ENCODE measurements around the gene CGNL1.

The CGNL1 gene

DNA sequence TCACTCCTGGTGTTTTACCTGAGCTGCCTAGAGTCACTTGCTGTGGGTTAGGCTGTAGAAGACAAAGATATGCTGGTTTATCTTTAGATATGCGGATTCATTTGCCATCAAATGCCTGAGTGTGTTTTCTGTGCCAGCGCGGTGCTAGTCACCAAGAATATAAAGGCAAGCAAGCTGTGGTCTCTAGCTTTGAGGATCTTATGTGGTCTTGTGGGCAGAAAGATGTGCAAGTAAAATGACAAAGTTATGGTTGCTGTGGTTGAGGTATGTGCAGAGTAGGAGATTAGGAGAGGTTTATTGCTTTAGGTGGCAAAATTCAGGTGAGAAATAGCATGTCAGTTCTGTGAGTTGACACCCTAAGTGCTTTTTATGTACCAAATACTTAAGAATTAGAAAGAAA is 94.2 kb downstream of the CGNL1 start:
- in situ Hi-C loops (cut with MboI; ENCODE audit: low pct_unique_long_range_greater_than_20kb, low sequenced_read_pairs): no loop called here
- DNase-seq: no peak

DNA sequence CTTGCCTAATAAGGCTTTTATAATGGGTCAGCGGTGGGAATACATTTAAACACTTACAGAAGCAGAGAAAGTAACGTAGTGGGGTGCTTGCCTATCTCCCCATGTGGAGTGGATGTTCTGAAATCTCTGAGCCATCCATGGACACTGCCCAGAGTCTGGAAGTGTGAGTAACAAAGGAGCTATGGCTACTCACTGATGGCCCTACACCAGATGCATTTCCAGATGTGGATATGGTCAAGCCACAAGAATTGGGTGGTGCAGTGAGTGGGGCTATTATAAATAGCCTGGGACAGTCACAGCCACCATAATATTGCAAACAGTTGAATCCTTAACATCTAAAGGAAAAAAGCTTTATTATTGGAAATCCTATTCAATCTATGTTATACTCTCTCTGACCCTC is 96.6 kb downstream of the CGNL1 start:
- DNase-seq: no peak
- in situ Hi-C loops (cut with MboI; ENCODE audit: low pct_unique_long_range_greater_than_20kb, low sequenced_read_pairs): no loop called here

DNA sequence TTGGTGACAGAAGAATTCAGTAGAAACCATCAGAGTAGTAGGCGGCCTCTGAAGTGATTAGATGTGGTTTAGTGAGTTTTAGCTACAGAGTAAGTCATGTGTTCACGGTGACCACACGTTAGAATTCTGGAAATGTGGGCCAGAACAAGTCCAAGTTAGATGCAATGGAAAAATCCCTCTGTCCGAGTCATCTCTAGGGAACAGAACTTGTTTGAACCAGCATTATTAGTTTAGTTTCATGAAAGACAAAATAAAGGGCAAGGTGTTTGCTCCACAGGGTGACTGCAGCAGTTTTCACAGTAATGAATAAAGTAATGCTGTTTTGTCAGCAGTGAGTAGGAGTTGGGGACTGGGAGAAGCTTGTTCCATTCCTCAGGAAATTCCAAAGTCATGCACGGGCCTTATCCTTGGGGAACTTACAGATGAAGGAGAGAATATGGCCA is 100.2 kb downstream of the CGNL1 start:
- no peak for DNase-seq

DNA sequence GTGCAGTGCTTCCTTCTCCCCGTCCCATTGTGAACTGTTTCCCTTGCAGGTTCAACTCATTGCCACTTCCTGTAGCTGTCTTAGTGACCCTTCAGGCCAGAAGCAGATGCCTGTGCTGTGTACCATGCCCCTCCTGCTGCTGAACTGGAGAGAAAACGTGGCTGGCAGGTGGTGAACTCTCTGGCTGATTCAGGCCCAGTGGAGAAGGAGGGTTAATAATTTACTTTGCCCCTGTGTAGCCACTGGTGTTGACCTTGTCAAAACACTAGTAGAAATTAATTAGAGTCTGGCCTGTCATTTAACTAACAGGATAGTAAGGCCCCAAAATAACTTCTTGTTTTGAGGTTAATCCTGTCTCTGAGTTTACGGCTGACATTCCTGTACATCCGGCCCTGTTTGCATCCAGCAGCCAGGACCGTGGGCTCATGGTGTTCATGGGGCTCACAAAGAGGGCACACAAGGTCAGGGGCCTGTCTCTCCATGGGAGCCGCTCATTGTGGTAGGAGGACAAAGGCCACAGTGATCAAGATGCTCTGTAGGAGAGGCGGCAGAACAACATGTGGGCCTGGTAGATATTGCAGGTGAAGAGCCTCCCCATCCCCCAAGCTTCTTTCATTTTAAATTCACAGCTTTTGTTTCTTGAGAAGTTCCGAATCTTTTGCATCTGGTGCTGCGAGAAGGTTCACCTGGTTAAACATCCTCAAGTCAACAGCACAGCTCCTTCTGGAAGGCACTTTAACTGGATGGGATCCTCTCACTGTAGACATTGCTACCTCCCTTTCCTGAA is 101.6 kb downstream of the CGNL1 start:
- DNase-seq: no peak
- in situ Hi-C loops (cut with MboI; ENCODE audit: low pct_unique_long_range_greater_than_20kb, low sequenced_read_pairs): no loop called here

More for the DNA sequence above, 100.2 kb downstream of the CGNL1 start:
- in situ Hi-C loops (cut with MboI; ENCODE audit: low pct_unique_long_range_greater_than_20kb, low sequenced_read_pairs): no loop called here

DNA sequence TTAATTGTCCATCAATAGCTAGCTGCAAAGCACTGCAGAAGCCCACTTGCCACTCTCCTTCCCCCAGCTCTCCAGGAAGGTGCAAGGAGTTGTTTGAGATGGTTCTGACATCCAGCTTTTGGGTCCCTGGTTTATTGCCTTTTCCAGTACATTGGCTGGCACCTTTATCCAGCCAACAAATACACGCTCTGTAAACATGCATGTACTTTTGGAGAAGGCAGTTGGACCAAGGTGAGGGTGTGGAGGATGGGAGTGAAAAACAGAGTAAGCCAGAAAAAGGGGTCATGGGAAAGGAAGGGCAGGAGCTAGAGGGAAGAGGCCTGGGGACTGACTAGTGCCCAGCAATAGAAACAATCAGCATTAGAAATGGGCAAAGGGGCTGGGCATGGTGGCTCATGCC is 102.7 kb downstream of the CGNL1 start:
- no peak for DNase-seq
- in situ Hi-C loops (cut with MboI; ENCODE audit: low pct_unique_long_range_greater_than_20kb, low sequenced_read_pairs): no loop called here

DNA sequence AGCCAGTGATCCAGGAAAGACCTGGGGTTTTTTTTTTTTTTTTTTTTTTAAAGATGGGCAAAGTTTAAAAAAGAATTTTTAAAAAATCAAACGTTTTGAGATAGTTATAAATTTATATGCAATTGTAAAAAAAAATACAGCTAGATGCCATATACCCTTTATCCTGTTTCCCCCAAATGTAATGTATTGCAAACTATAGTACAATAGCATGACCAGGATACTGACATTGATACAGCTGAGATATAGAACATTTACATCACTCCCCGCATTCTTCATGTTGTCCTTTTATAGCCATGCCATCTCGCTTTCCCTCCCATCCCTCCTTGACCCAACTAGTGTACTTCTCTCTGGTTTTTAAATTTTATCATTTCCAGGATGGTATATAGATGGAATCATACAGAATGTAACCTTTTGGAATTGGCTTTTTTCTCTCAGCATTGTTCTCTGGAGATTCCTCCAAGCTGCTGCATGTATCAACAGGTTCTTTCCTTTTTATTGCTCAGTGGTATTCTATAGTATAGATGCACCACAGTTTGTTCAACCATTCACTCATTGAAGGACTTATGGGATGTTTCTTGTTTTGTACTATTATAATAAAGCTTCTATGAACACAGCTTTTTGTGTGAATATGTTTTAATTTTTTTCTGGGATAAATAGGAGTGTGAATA is 104.9 kb downstream of the CGNL1 start:
- in situ Hi-C loops (cut with MboI; ENCODE audit: low pct_unique_long_range_greater_than_20kb, low sequenced_read_pairs): no loop called here
- DNase-seq: no peak

DNA sequence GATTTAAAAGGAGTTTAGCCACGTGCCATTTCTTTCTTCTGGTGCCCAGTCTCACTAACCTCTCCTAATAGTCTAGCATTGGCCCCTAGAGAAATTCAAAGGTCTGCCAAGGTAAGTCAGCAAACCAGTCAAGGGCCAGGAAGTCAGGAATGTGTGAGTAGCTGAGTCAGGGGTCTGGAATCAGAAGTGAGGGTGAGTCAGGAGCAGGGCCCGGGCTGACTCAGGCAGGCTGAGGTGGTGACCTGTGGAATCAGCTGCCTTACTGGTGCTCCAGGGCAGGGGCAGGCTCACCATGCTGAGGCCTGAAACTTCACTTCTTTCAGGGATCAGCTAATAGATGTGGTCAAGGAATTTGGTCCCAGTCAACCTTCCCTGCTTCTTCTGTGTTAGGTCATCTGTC is 109.6 kb downstream of the CGNL1 start:
- in situ Hi-C loops (cut with MboI; ENCODE audit: low pct_unique_long_range_greater_than_20kb, low sequenced_read_pairs): no loop called here
- no peak for DNase-seq

DNA sequence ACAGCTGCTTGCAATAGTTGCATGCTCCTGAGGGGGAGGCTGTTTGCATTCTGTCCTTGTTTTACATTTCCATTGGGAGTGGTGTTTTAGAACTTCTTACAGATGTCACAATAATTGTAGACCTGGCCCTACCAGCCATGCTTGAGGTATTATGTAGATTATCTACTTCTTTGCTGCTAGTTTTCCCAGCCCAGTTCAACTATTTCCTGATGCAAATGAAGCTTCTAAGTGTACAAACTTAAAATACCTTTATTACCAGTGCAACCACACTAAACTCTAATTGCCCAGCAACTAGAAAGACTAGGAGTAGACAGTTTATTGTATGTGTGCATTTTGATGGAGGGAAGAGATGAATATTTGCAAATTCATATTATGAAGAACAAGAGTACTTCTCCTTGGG is 110.5 kb downstream of the CGNL1 start:
- in situ Hi-C loops (cut with MboI; ENCODE audit: low pct_unique_long_range_greater_than_20kb, low sequenced_read_pairs): no loop called here
- DNase-seq: no peak

DNA sequence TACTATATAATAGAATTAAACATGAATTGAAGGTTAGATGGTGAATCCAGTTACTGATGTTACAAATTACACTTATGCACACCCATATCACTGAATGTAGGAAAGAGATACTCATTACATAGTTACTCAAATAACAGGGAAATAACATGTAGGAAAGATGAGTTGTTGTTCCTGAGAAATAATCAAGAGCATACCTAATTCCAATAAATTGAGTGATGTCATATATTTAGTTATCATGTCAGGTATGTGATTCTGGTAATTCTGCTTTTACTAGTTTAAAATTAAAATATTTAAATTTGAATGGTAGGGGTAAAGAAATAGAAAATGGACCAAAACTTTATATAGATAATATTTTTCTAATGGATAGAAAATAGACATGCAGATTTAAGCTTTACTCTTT is 112.8 kb downstream of the CGNL1 start:
- in situ Hi-C loops (cut with MboI; ENCODE audit: low pct_unique_long_range_greater_than_20kb, low sequenced_read_pairs): no loop called here
- DNase-seq: no peak

DNA sequence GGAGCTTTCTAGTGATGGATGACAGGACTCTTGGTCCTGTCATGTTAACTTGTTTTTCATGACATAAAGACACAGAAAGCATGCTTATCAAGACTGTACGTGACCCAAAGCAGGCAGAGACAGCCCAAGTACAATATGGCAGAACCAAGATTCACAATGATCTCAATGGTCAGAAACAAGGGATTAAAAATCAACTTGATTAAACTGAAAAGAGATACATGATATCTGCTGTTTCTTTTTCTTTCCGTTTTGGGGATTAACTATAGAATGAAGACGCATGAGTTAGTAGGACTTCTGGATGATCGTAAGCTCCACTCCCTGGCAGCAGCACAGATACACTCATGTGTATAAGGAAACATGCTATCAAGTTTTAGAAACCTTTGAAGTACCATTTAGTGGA is 117.0 kb downstream of the CGNL1 start:
- no peak for DNase-seq
- in situ Hi-C loops (cut with MboI; ENCODE audit: low pct_unique_long_range_greater_than_20kb, low sequenced_read_pairs): no loop called here

DNA sequence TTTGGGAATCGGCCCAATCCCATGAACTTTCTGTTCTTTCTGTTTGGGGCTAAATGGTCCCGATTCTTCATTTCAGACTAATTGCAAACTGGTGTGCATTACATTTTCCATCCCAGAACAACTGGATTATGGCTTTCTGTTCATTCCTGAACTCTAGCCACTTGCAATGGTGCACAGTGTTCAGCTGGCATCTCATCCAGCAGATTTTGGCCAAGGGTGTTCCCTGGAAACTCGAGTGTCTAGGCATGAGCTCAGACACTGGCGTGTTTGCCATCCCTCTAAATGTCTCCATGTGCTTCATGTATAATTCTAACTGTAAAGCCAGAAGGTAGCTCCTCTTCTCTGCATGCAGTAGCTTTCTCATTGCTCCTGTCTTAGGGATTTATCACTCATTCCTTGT is 118.3 kb downstream of the CGNL1 start:
- no peak for DNase-seq
- in situ Hi-C loops (cut with MboI; ENCODE audit: low pct_unique_long_range_greater_than_20kb, low sequenced_read_pairs): no loop called here

DNA sequence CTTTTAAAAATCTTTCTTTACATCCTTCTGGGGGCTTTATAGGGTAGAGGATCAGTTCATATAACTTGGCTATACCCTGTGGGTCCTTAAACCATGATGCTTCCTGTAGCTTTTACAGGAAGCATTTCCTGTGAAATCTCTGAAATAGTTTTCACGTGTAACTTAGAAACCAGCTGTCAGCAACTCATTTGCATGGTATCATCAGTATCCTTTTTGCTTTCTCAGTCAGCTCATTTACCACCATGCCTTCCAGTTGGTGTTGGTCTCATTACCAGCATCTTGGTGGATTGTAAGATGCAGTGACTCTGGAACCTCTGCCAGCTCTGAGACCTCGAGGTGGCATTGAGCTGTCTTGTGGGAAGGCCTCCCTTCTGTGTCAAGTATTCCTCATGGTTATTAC is 118.7 kb downstream of the CGNL1 start:
- in situ Hi-C loops (cut with MboI; ENCODE audit: low pct_unique_long_range_greater_than_20kb, low sequenced_read_pairs): no loop called here
- no peak for DNase-seq

DNA sequence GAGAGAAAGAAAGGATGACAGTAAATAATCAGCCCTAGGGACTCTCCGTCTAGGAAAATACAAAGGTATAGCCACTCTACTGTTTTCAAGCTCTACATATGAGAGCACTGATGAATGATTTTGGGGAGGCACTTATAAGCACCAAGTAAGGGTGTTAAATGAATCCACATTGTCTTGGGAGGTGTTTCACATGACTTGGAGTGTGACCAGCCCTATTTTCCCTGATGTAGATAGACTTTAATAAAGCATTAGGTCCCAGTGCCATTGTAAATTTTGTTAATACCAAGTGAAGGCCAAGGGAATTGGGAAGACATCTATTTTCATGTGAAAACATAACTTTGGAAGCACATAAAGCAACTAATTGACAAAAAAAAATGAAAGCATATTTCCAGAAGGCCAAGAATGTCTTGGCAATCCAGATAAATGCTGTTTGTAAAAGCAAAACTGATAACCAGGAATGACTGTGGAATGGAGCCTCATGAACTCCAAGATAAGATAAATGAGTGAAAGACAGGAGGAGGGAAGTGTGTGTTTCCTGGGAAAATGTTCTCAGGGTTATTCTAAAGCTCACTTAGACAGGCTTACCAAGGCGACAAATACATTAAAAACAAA is 119.4 kb downstream of the CGNL1 start:
- in situ Hi-C loops (cut with MboI; ENCODE audit: low pct_unique_long_range_greater_than_20kb, low sequenced_read_pairs): no loop called here
- no peak for DNase-seq

DNA sequence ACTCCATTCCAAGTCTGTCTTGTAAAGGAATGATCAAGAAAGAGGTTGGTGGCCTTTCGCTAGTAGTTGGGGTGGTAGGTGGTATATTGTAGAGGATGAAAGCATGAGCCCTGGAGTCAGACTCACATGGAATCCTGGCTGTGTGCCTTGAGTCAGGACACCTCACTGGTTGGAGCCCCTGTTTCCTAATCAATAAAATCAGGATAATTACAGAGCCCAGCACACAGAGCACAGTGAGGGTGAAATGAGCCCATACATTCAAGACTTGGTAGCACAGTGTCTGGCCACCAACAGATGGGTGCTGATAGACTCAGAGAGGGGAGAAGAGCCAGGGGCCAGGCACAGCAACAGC is 120.3 kb downstream of the CGNL1 start:
- no peak for DNase-seq
- in situ Hi-C loops (cut with MboI; ENCODE audit: low pct_unique_long_range_greater_than_20kb, low sequenced_read_pairs): no loop called here

DNA sequence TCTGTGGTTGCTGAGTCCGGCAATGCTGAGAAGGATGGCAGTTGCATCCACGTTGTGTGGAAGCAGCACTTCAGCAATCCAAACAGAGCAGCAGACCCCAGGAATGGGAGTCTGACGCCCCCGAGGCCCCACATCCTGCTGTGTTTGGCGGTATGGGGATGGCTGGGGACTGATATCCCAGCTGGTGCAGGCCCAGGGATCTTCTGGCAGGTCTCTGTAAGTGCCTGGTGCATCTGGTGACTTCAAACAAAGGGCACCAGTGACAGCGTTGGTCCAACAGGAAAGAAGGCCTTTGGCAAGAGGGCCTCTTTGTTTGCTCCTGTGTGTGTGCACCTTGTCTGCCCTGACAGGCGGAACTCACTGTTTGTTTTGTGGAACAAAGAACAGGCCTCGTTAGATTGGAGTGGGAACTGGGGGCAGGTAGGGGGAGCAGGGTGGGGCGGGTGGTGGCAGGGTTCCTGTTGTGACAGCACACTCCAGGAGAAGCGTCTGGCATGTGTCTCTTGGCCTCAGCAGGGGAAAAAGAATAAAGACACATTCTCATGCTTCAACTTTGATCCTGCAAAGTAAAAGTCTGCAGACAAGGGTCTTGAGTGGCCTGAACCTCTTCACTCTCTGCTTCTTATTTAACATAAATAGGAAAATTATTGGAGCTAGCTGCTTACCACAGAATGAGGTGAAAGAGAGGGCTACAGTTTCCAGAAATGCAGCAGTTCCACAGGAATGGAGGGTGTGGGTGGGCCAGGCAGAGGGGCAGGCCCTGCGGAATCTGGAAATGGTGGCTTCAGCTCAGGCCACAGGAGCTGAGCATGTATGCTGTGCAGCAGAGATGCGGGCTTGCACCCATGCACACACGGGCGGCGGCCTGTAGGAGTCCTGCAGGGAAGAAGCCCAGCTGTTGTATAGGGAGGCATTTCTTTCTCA is 120.9 kb downstream of the CGNL1 start:
- in situ Hi-C loops (cut with MboI; ENCODE audit: low pct_unique_long_range_greater_than_20kb, low sequenced_read_pairs): no loop called here

DNA sequence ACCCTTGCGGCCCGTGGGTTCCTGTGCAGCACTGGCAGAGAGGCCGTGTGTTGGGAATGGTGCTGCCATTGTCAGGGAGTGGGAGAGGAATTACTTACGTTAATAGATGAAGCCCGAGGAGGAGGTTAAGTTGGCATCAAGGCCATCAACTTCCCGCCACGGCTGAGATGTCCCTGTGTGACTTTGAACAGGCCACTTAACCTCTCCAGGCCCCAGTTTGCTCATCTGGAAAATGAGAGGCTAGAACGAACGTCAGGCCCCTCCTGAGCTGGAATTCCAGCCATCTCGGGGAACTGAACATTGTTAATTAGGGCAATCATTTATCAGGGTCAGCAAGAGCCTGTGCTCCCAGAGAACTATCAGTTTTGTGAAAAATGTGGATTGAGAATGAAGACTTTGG is 124.0 kb downstream of the CGNL1 start:
- in situ Hi-C loops (cut with MboI; ENCODE audit: low pct_unique_long_range_greater_than_20kb, low sequenced_read_pairs): no loop called here
- DNase-seq: no peak

More for the DNA sequence above, 120.9 kb downstream of the CGNL1 start:
- DNase-seq: no peak

DNA sequence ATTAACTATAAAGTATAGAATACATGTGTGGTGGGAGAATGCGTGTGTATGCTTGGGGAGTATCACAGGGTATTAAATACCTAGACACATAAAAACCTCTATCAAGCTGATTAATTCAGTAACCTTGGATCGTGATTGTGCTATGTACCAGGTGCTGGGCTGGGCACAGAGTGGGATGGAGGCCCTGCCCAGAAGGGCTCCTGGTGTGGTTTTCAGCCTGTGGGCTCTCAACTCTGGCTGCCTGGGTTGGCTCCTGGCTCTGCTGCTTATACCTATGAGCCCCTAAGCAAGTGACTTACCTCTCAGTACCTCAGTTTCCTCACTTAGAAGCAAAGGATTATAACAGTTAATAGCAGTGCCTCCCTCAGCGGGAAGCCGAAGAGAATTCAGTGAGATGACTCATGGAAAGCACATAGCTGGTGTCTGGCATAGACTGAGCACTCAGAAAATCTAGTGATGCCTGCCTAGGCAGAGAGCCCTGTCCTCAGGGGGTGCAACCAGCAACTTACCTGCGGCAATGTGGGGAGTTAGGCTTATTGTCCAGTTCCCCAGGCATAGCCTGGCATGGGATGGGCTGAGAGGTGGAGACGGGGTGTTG is 124.8 kb downstream of the CGNL1 start:
- DNase-seq: no peak
- in situ Hi-C loops (cut with MboI; ENCODE audit: low pct_unique_long_range_greater_than_20kb, low sequenced_read_pairs): no loop called here

DNA sequence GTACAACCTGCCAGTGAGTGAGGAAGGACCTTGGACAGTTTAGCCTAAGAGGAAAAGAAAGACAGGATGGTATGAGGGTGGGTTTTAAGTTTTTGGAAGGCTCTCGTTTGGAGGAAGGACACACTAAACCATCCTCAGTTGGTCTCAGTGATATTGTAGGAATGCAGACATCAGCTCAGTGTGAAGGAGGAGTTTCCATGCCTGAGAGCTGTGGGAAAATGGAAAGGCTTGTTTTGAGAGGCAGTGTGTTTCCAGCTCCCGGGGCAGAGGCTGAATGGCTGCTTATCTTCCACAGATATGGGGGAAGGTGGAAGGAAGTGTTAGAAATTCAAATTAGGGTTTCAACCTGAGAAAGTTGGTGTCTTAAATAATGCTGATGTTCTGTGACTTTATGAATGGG is 125.8 kb downstream of the CGNL1 start:
- in situ Hi-C loops (cut with MboI; ENCODE audit: low pct_unique_long_range_greater_than_20kb, low sequenced_read_pairs): no loop called here
- DNase-seq: no peak

DNA sequence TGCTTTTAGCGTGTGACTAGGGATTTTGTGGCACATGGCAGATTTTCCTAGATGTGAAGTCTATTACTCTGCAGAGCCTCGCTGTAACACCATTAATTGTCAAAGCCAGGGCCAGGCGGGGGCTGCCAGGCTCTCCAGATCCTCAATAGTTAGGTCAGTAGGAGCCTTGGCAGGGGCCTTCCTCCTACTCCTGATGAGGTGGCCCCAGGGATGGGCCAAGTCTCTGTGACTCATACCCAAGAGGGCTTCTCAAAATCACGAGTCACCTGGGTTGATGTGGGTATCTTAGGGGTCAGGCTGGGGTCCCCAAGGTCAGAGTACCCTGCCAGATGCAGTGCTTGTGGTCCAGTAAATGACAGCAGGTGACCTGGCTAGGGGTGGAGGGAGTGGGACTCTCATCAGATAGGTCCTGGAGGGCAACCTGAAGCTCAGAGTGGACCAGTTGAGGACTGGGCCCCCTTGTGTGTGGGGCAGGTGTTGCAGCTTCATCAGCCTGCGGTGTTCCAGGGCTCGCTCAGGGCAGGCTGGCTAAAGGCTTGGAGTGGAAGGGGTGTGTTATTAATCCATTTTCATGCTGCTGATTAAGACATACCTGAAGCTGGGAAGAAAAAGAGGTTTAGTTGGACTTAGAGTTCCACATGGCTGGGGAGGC is 126.9 kb downstream of the CGNL1 start:
- in situ Hi-C loops (cut with MboI; ENCODE audit: low pct_unique_long_range_greater_than_20kb, low sequenced_read_pairs): no loop called here

More for the DNA sequence above, 126.9 kb downstream of the CGNL1 start:
- DNase-seq: no peak

Data from KBM-7 (cell line).